Body of pancreas (tissue), 4 donors: ENCODE data around the gene VWC2L. TPM values are rescaled to one million over a fixed set of nuclear protein-coding genes. Genes with fewer than 3 reads are reported as not detected.

ENCODE experiments used
- ATAC-seq: fragments of 150-250 bp; one replicate; pipeline ENCODE4 v1.9.1; 2016
- DNase-seq, 4 donors: peaks; one replicate each; pipeline ENCODE4 v3.0.0-alpha.2; 2019
- H3K27ac ChIP-seq, 4 donors: fragments of 200-600 bp; sonication (generic); 1 replicate in 3 of 4; 2 replicates in 1 of 4; pipeline versions ENCODE4 v1.5.1 to v1.6.1; 2016 to 2019; ENCODE audit warnings: mild to moderate bottlenecking in 1 of 4, mixed read lengths in 1 of 4, moderate library complexity in 1 of 4
- H3K27me3 ChIP-seq, 2 donors: fragments of 200-600 bp; sonication (generic); one replicate each; pipeline ENCODE4 v1.6.0; 2016; ENCODE audit warnings: mild to moderate bottlenecking in 1 of 2
- H3K36me3 ChIP-seq, 2 donors: fragments of 200-600 bp; sonication (generic); replicated peaks in 1 of 2; 2 replicates each; pipeline ENCODE4 v1.5.1; 2016; ENCODE audit warnings: low read depth in 2 of 2; ENCODE audit not compliant: insufficient read depth in 1 of 2
- H3K4me1 ChIP-seq: fragments of 200-600 bp; sonication (generic); one replicate; pipeline ENCODE4 v1.6.0; 2016
- H3K4me3 ChIP-seq, 2 donors: fragments of 200-600 bp; sonication (generic); 1 replicate in 1 of 2; 2 replicates in 1 of 2; pipeline ENCODE4 v1.5.1; 2016 to 2019
- H3K9me3 ChIP-seq, 3 donors: fragments of 200-600 bp; sonication (generic); 1 replicate in 2 of 3; 2 replicates in 1 of 3; pipeline ENCODE4 v1.5.1; 2016
- CTCF ChIP-seq, 7 experiments: fragments of 450-650 bp in 4 of 7; fragments of 200-600 bp in 3 of 7; sonication (generic) in 3 of 7; IDR thresholded peaks; one replicate each; pipeline ENCODE4 v1.5.1; 2016 to 2019; ENCODE audit warnings: antibody characterized with exemption in 7 of 7
- POLR2A ChIP-seq, 3 donors: fragments of 450-650 bp; IDR thresholded peaks; one replicate each; pipeline ENCODE4 v1.6.1; 2016; ENCODE audit warnings: antibody characterized with exemption in 3 of 3, mild to moderate bottlenecking in 2 of 3
- WGBS, 2 donors: methylation state at CpG; one replicate each; pipeline ENCODE4 v1.1.5; 2017; 5-methylcytosine and 5-hydroxymethylcytosine counted together
- intact Hi-C: fragments of 100-400 bp; cut with DNase I; formaldehyde crosslinking; loops from one replicate; pipeline ENCODE4 v1.15.1; 2023
- total RNA-seq, 2 donors: library from RNA; depleted of rRNA; stranded (reverse); fragments of >200 nt; gene quantifications; one replicate each; pipeline ENCODE4 v1.1.0, GENCODE V29; 2016

VWC2L gene
- total RNA-seq, 2 donors from 2014 or later = not detected

DNA sequence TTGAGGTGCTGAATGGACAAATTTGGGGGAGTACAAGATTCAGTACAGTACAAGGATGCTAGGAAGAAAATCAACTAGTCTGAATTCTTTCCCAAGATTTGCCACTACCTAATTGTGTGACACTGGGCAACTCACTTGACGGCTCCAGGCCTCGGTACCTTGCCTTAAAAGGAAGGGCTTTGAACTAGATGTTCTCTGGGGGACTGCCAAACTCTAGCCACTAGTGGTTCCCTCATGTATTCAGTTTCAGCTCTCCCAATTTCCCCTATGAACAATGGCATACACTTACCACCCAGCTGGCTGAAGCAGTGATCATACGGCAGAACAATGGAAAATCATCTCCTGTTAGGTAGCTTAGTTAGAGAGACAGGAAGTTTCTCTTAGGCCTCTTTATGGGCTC, 73.4 kb downstream of the VWC2L start:
- TF ChIP-seq POLR2A (IDR thresholded peaks at IDR 0.05) (no peak), CTCF (IDR thresholded peaks at IDR 0.05) (no peak)
- Histone ChIP-seq H3K4me3 (no peak overlapping the region), H3K9me3 (no peaks in the 10 kb centered on the region), H3K4me1 (no peaks in the 10 kb centered on the region), H3K36me3 (no peaks in the 10 kb centered on the region), H3K27me3 (no peaks in the 10 kb centered on the region), H3K27ac (no peak overlapping the region)
- no peak for ATAC-seq
- intact Hi-C loops = no loop called here
- no peak for DNase-seq
- WGBS, 2 donors = 79 to 81% methylated on average over 3 of the region's 3 CpGs

- 55 to 59% methylated on average over 2 of the region's 2 CpGs for WGBS, 2 donors
- Histone ChIP-seq H3K27me3 (no peaks in the 10 kb centered on the region), H3K36me3 (no peaks in the 10 kb centered on the region), H3K27ac (no peak overlapping the region), H3K4me3 (no peak overlapping the region), H3K9me3 (no peaks in the 10 kb centered on the region), H3K4me1 (no peaks in the 10 kb centered on the region)
- DNase-seq (no peak), ATAC-seq (no peak)
- TF ChIP-seq CTCF (IDR thresholded peaks at IDR 0.05) (no peak), POLR2A (IDR thresholded peaks at IDR 0.05) (no peak)
- intact Hi-C loops = no loop called here
These were observed 73.8 kb downstream of the VWC2L start for GRCh38 chr2:214484701-214485100.

GRCh38 chr2:214489181-214489580, 78.3 kb downstream of the VWC2L start:
- Histone ChIP-seq H3K27me3 (no peaks in the 10 kb centered on the region), H3K36me3 (no peaks in the 10 kb centered on the region), H3K9me3 (no peaks in the 10 kb centered on the region), H3K4me1 (no peaks in the 10 kb centered on the region), H3K4me3 (no peak overlapping the region), H3K27ac (no peak overlapping the region)
- DNase-seq (no peak), ATAC-seq (no peak)
- WGBS, 2 donors = 49 to 53% methylated on average over 2 of the region's 2 CpGs
- intact Hi-C loops = no loop called here
- TF ChIP-seq POLR2A (IDR thresholded peaks at IDR 0.05) (no peak), CTCF (IDR thresholded peaks at IDR 0.05) (no peak)

GRCh38 chr2:214489702-214490101, 78.8 kb downstream of the VWC2L start:
- H3K27me3 ChIP-seq = no peaks in the 10 kb centered on the region
- H3K4me1 ChIP-seq = no peaks in the 10 kb centered on the region
- WGBS, 2 donors = 13 to 17% methylated on average over 2 of the region's 2 CpGs
- no peak overlapping the region for H3K27ac ChIP-seq
- intact Hi-C loops = no loop called here
- ATAC-seq (no peak), DNase-seq (no peak)
- H3K9me3 ChIP-seq = no peaks in the 10 kb centered on the region
- no peaks in the 10 kb centered on the region for H3K36me3 ChIP-seq
- H3K4me3 ChIP-seq = no peak overlapping the region
- TF ChIP-seq POLR2A (IDR thresholded peaks at IDR 0.05) (no peak), CTCF (IDR thresholded peaks at IDR 0.05) (no peak)

DNA sequence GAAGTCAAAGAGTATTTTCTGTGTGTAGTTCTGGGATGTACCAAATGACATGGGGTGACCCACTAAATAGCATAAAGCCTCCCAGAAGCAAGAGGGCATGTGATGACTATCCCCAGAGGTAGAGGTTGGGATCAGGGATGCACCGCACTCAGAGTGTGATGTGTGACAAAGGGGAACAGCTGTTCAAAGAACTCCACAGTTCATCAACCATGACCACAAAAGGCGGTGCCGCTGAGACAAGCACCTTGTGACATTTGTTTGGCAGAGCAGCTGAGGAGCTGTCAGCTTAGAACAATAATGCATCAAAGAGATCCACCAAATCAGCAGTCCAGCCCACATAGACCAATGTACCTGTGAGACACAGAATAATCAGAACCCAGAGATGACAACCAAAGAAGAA, 81.3 kb downstream of the VWC2L start:
- 61 to 66% methylated on average over 3 of the region's 3 CpGs for WGBS, 2 donors
- Histone ChIP-seq H3K27me3 (no peaks in the 10 kb centered on the region), H3K36me3 (no peaks in the 10 kb centered on the region), H3K27ac (no peak overlapping the region), H3K4me1 (no peaks in the 10 kb centered on the region), H3K9me3 (no peaks in the 10 kb centered on the region), H3K4me3 (no peak overlapping the region)
- TF ChIP-seq CTCF (IDR thresholded peaks at IDR 0.05) (no peak), POLR2A (IDR thresholded peaks at IDR 0.05) (no peak)
- intact Hi-C loops = no loop called here
- DNase-seq (no peak), ATAC-seq (no peak)
